Pancreas (tissue), 10 donors: ENCODE measurements around the gene GLT8D2. TPM values are rescaled to one million over a fixed set of nuclear protein-coding genes. Genes with fewer than 3 reads are reported as not detected.

Source experiments
- ATAC-seq, 4 donors: fragments of 200-7000 bp; cut with Tn5 transposase; one replicate each; pipeline versions ENCODE4 v1.8.0 to v1.9.1; 2020; ENCODE audit warnings: mild to moderate bottlenecking in 4 of 4, moderate library complexity in 4 of 4
- DNase-seq, 6 donors: peaks; one replicate each; pipeline ENCODE4 v3.0.0-alpha.2; 2020
- FAIRE-seq: peaks from 2 replicates; lab custom pipeline; 2012; peaks lifted over from hg19 to GRCh38; lab: Jason Lieb, UNC
- H3K27ac ChIP-seq, 4 donors: fragments of 200-600 bp; sonication (generic); 1 replicate in 3 of 4; 2 replicates in 1 of 4; pipeline versions ENCODE4 v1.5.0 to v1.8.0; 2020
- H3K27me3 ChIP-seq, 4 donors: fragments of 200-600 bp; one replicate each; pipeline ENCODE4 v1.8.0; 2021
- H3K36me3 ChIP-seq, 3 donors: fragments of 200-600 bp; sonication (generic) in 1 of 3; one replicate each; pipeline versions ENCODE4 v1.5.0 to v1.8.0; 2020 to 2021
- H3K4me1 ChIP-seq, 3 donors: fragments of 200-600 bp; one replicate each; pipeline ENCODE4 v1.8.0; 2021
- H3K4me3 ChIP-seq, 4 donors: fragments of 200-600 bp; sonication (generic) in 2 of 4; one replicate each; pipeline versions ENCODE4 v1.5.0 to v1.8.0; 2020 to 2021
- H3K9me3 ChIP-seq, 4 donors: fragments of 200-600 bp; one replicate each; pipeline ENCODE4 v1.8.0; 2021
- CTCF ChIP-seq, 4 donors: fragments of 200-600 bp; sonication (generic) in 3 of 4; IDR thresholded peaks; one replicate each; pipeline versions ENCODE4 v1.5.0 to v1.8.0; 2021; ENCODE audit warnings: antibody characterized with exemption in 4 of 4
- WGBS, 2 donors: extraction: QIAGEN DNeasy Blood & Tissue Kit; methylation state at CpG; one replicate each; pipeline ENCODE4 v1.1.7; 2013; 5-methylcytosine and 5-hydroxymethylcytosine counted together
- intact Hi-C, 3 donors: fragments of 100-400 bp; cut with DNase I; formaldehyde crosslinking; loops; one replicate each; pipeline versions ENCODE4 v1.11.1 to v1.14.2; 2022
- polyA plus RNA-seq, 2 donors: library from polyadenylated mRNA; stranded (reverse); fragments of 200-250 nt; gene quantifications; one replicate each; pipeline ENCODE4 v1.2.3, GENCODE V29; 2013
- total RNA-seq, 6 donors: library from RNA; stranded (reverse); fragmentation: NEBNext Ultra II Directional in 4 of 6; extraction: Animal tissue kit (Norgen Biotek cat#: 25700) in 4 of 6; gene quantifications; one replicate each; pipeline versions ENCODE4 v1.2.1 to v1.2.4, GENCODE V29; 2021 to 2023
- donor health status: healthy with polysubstance abuse.
- donor health status: DM: no; HTN: no; CAD: no; lungs with moderate emphysema.
- donor health status: DM: no; HTN: no; CAD: no.
- donor health status: control.
- donor health status: control.
- donor health status: Bipolar disorder and iron deficiency.
- donor health status: DM: yes; HTN: yes; CAD: no.
- donor health status: DM: no; HTN: no; CAD: no.
- donor health status: DM: no; HTN: no; CAD: no.
- donor health status: DM: yes; HTN: yes; CAD: no.

The GLT8D2 gene
- total and polyA plus RNA-seq, 8 donors: 0.32 to 5.3 (median 2.3) TPM

- intact Hi-C loops: no loop called here
- no peaks in the 10 kb centered on the region for H3K9me3 ChIP-seq
- no peak for TF ChIP-seq CTCF (IDR thresholded peaks at IDR 0.05)
- H3K27ac ChIP-seq: peak overlapping the region in 3 of 4 donors; percentile 71 to 92 (median 91)
- H3K4me1 ChIP-seq: peaks cover 8 to 14% (median 12%) of the 10 kb centered on the region in 3 donors
- peak in 3 of 4 donors; percentile 0 to 16 (median 10) for ATAC-seq
- H3K27me3 ChIP-seq: no peaks in the 10 kb centered on the region
- FAIRE-seq: no peak
- peak overlapping the region; percentile 74 to 88 (median 81) for H3K4me3 ChIP-seq
- no peak for DNase-seq
- H3K36me3 ChIP-seq: peaks cover 0 to 9% (median 0%) of the 10 kb centered on the region in 3 donors
- WGBS, 2 donors: 10 to 23% methylated on average over 7 of the region's 7 CpGs
These were observed 94.0 kb downstream of the GLT8D2 start for GRCh38 chr12:103955811-103956508.

- WGBS, 2 donors: 49 to 55% methylated on average over 1 of the region's 1 CpG
- no peak for FAIRE-seq
- Histone ChIP-seq H3K27me3 (no peaks in the 10 kb centered on the region), H3K36me3 (peaks cover 0 to 41% (median 18%) of the 10 kb centered on the region in 3 donors), H3K27ac (no peak overlapping the region), H3K4me1 (peaks cover 8 to 14% (median 12%) of the 10 kb centered on the region in 3 donors), H3K9me3 (no peaks in the 10 kb centered on the region), H3K4me3 (no peak overlapping the region)
- no peak for ATAC-seq
- no peak for DNase-seq
- no peak for TF ChIP-seq CTCF (IDR thresholded peaks at IDR 0.05)
- intact Hi-C loops: no loop called here
These were observed 97.5 kb downstream of the GLT8D2 start for GRCh38 chr12:103952497-103952896.

GRCh38 chr12:103948746-103949406 is 101.1 kb downstream of the GLT8D2 start:
- ATAC-seq: no peak
- WGBS, 2 donors: 78 to 82% methylated on average over 13 of the region's 13 CpGs
- no peak for FAIRE-seq

GRCh38 chr12:103947871-103948555 is 102.0 kb downstream of the GLT8D2 start:
- peak in 1 of 4 donors; percentile 26 for ATAC-seq
- H3K9me3 ChIP-seq: no peaks in the 10 kb centered on the region
- TF ChIP-seq CTCF (IDR thresholded peaks at IDR 0.05): no peak
- H3K27me3 ChIP-seq: no peaks in the 10 kb centered on the region
- no peak for FAIRE-seq
- no peaks in the 10 kb centered on the region for H3K4me1 ChIP-seq
- WGBS, 2 donors: 89 to 93% methylated on average over 7 of the region's 7 CpGs
- intact Hi-C loops: no loop called here
- H3K36me3 ChIP-seq: peaks cover 0 to 86% (median 63%) of the 10 kb centered on the region in 3 donors
- no peak overlapping the region for H3K27ac ChIP-seq
- no peak overlapping the region for H3K4me3 ChIP-seq
- DNase-seq: no peak

More at GRCh38 chr12:103948746-103949406, 101.1 kb downstream of the GLT8D2 start:
- intact Hi-C loops: no loop called here
- H3K36me3 ChIP-seq: peaks cover 0 to 77% (median 55%) of the 10 kb centered on the region in 3 donors
- no peaks in the 10 kb centered on the region for H3K27me3 ChIP-seq
- no peak for DNase-seq
- no peaks in the 10 kb centered on the region for H3K9me3 ChIP-seq
- no peaks in the 10 kb centered on the region for H3K4me1 ChIP-seq
- no peak for TF ChIP-seq CTCF (IDR thresholded peaks at IDR 0.05)
- no peak overlapping the region for H3K27ac ChIP-seq
- no peak overlapping the region for H3K4me3 ChIP-seq
